OCI-LY1 (cell line): ENCODE measurements around the gene LRCH1.
"Not testable (repeated sequence)": the region's sequence is repeated elsewhere in the genome, so short reads cannot be mapped to it uniquely, and the experiment has no call there.

ENCODE experiments used
- H2AFZ ChIP-seq: fragments of 200-600 bp; sonication (generic), shearing (Covaris generic); 2 replicates; pipeline ENCODE4 v1.6.0; 2014; ENCODE audit warnings: antibody characterized with exemption, mild to moderate bottlenecking, low read length
- H3F3A ChIP-seq: fragments of 200-600 bp; sonication (generic), shearing (Covaris generic); 2 replicates; pipeline ENCODE4 v1.6.0; 2014; ENCODE audit warnings: mild to moderate bottlenecking, antibody characterized with exemption, low read length, moderate library complexity; ENCODE audit not compliant: insufficient read depth
- H3K27ac ChIP-seq: fragments of 200-600 bp; sonication (generic); 2 replicates; pipeline ENCODE4 v1.5.1; 2014; ENCODE audit warnings: low read length, mixed run types, mild to moderate bottlenecking, low read depth; ENCODE audit not compliant: poor library complexity, severe bottlenecking
- H3K27me3 ChIP-seq: fragments of 200-600 bp; sonication (generic); 2 replicates; pipeline ENCODE4 v1.6.0; 2014; ENCODE audit warnings: antibody characterized with exemption, mild to moderate bottlenecking, low read length, moderate library complexity; ENCODE audit not compliant: insufficient read depth
- H3K36me3 ChIP-seq: fragments of 200-600 bp; sonication (generic); 2 replicates; pipeline ENCODE4 v1.6.1; 2014; ENCODE audit warnings: mild to moderate bottlenecking, antibody characterized with exemption, low read length, moderate library complexity, mixed read lengths; ENCODE audit not compliant: insufficient read depth
- H3K4me1 ChIP-seq: fragments of 200-600 bp; sonication (generic); 2 replicates; pipeline ENCODE4 v1.5.1; 2014; ENCODE audit warnings: mild to moderate bottlenecking, low read length, moderate library complexity; ENCODE audit not compliant: insufficient read depth, severe bottlenecking
- H3K4me2 ChIP-seq: fragments of 200-600 bp; sonication (generic), shearing (Covaris generic); 2 replicates; pipeline ENCODE4 v1.6.1; 2014; ENCODE audit warnings: low read length
- H3K4me3 ChIP-seq: fragments of 200-600 bp; sonication (generic); 2 replicates; pipeline ENCODE4 v1.5.1; 2014; ENCODE audit warnings: low read length, low read depth, mild to moderate bottlenecking, mixed read lengths; ENCODE audit not compliant: poor library complexity, severe bottlenecking
- H3K79me2 ChIP-seq: fragments of 200-600 bp; shearing (Covaris generic); 2 replicates; pipeline ENCODE4 v1.6.1; 2016; ENCODE audit warnings: mixed run types, low read length, mixed read lengths; ENCODE audit not compliant: insufficient read depth
- H3K9ac ChIP-seq: fragments of 200-600 bp; sonication (generic), shearing (Covaris generic); 2 replicates; pipeline ENCODE4 v1.6.1; 2014; ENCODE audit warnings: mild to moderate bottlenecking, low read length, mixed read lengths
- H3K9me2 ChIP-seq: fragments of 200-600 bp; sonication (generic), shearing (Covaris generic); 2 replicates; pipeline ENCODE4 v1.6.1; 2014; ENCODE audit warnings: low read depth, mild to moderate bottlenecking, low read length, mixed read lengths
- H3K9me3 ChIP-seq: fragments of 200-600 bp; shearing (Covaris generic); 2 replicates; pipeline ENCODE4 v1.6.1; 2014; ENCODE audit warnings: low read length, mixed read lengths
- H4K20me1 ChIP-seq: fragments of 200-600 bp; sonication (generic), shearing (Covaris generic); 2 replicates; pipeline ENCODE4 v1.6.0; 2016; ENCODE audit warnings: mild to moderate bottlenecking, low read length; ENCODE audit not compliant: insufficient read depth
- EZH2 ChIP-seq: fragments of 200-600 bp; sonication (generic), shearing (Covaris generic); IDR thresholded peaks from 2 replicates; pipeline ENCODE4 v1.8.0; 2017; ENCODE audit warnings: borderline replicate concordance, mixed run types, mild to moderate bottlenecking, antibody characterized with exemption, low read length, moderate library complexity, mixed read lengths
- TF ChIP-seq, protein P1 (sequence below): fragments of 200-600 bp; sonication (generic), shearing (Covaris generic); IDR thresholded peaks from 2 replicates; pipeline ENCODE4 v1.5.1; 2017; ENCODE audit warnings: mild to moderate bottlenecking, antibody characterized with exemption, low read length, moderate library complexity, mixed read lengths

The LRCH1 gene

DNA sequence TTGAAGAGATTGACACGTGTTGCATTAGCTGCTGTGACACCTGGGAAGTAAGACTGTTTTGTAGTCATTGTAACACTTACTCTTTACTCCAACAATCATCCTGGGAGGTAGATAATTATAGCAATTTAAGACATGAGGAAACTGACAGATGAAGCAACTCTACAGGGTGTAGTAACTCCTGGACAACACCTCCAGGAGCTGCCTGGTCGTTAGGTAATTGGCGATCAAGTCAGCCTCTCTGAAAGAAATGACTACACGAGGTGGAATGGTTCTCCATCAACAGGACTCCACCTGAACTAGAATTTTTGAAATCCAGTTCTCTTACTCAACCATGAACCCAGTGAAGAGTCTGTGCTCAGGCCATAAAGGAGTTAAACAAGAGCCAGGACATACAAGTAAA lies 43.0 kb upstream of the LRCH1 start:
- Histone ChIP-seq H3K4me2 (no peak overlapping the region), H3K9me2 (no peaks in the 10 kb centered on the region), H3K27ac (no peak overlapping the region), H3K79me2 (no peaks in the 10 kb centered on the region), H3K4me1 (no peaks in the 10 kb centered on the region), H3K9ac (no peak overlapping the region), H3K36me3 (no peaks in the 10 kb centered on the region), H2AFZ (no peak overlapping the region), H3K9me3 (no peaks in the 10 kb centered on the region), H3F3A (no peaks in the 10 kb centered on the region), H3K4me3 (no peak overlapping the region), H4K20me1 (no peaks in the 10 kb centered on the region), H3K27me3 (no peaks in the 10 kb centered on the region)
- no peak for TF ChIP-seq EZH2
- TF ChIP-seq, protein P1, sequence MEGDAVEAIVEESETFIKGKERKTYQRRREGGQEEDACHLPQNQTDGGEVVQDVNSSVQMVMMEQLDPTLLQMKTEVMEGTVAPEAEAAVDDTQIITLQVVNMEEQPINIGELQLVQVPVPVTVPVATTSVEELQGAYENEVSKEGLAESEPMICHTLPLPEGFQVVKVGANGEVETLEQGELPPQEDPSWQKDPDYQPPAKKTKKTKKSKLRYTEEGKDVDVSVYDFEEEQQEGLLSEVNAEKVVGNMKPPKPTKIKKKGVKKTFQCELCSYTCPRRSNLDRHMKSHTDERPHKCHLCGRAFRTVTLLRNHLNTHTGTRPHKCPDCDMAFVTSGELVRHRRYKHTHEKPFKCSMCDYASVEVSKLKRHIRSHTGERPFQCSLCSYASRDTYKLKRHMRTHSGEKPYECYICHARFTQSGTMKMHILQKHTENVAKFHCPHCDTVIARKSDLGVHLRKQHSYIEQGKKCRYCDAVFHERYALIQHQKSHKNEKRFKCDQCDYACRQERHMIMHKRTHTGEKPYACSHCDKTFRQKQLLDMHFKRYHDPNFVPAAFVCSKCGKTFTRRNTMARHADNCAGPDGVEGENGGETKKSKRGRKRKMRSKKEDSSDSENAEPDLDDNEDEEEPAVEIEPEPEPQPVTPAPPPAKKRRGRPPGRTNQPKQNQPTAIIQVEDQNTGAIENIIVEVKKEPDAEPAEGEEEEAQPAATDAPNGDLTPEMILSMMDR = no peak

DNA sequence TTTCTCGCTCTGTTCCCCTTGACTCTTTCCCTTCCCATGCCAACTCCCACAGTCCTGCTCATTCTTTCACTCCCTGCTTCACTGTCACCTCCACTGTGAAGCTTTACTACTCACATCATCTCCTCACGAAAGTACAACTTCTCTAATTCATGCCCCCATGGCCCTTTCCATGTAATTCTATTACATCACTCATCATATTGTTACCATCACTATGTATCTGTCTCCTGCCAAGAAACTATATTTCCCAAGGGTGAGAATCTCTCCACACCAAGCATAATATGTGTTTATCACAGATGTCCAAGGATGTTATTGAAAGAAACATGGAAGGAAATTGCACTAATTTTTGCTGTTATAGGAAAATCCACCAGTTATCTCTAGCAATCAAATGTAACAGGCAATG lies 37.2 kb upstream of the LRCH1 start:
- no peaks in the 10 kb centered on the region for H3K4me1 ChIP-seq

DNA sequence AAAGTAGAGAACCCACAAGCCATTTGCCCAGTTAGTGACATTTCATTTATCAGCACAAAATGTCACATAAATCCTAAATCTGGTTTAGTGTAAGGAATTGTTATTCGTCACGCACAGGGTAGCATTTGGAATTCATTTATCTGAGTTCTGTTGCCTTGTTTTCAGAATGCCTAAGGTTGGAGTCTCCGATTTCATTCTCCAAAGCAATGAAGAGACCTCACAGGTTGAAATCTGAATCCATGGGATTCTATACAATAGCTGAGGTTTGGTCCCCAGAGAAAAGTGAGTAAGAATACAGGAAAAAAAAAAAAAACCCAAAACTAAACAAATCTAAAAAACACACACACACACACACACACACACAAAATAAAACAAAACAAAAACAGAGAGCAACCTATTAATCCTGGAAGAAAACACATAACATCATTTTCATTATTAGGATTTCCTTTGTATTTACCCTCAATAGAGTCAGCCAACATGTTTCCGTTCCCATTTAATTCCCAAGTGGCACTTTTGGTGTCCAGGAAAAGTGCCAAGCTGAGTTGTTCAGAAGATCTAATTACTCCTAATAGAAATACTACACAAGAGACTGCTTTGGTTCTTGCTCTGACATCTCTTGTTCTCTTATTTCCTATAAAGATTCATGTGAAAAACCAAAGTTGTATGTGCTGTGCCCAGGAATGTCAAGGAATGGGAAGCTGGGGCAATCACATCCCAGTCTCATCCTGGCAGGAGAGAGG lies 36.2 kb upstream of the LRCH1 start:
- no peaks in the 10 kb centered on the region for H3K9me2 ChIP-seq
- no peak for TF ChIP-seq EZH2
- TF ChIP-seq, protein P1 = no peak
- H3K27ac ChIP-seq = no peak overlapping the region

More for the DNA sequence above, 37.2 kb upstream of the LRCH1 start:
- H2AFZ ChIP-seq = no peak overlapping the region
- H3F3A ChIP-seq = no peaks in the 10 kb centered on the region
- H3K79me2 ChIP-seq = no peaks in the 10 kb centered on the region
- no peaks in the 10 kb centered on the region for H4K20me1 ChIP-seq
- H3K27me3 ChIP-seq = no peaks in the 10 kb centered on the region
- no peak overlapping the region for H3K4me3 ChIP-seq
- H3K9me2 ChIP-seq = no peaks in the 10 kb centered on the region
- no peak overlapping the region for H3K9ac ChIP-seq
- H3K27ac ChIP-seq = no peak overlapping the region
- H3K9me3 ChIP-seq = no peaks in the 10 kb centered on the region
- no peaks in the 10 kb centered on the region for H3K36me3 ChIP-seq
- H3K4me2 ChIP-seq = no peak overlapping the region
- no peak for TF ChIP-seq EZH2
- TF ChIP-seq, protein P1 = no peak

DNA sequence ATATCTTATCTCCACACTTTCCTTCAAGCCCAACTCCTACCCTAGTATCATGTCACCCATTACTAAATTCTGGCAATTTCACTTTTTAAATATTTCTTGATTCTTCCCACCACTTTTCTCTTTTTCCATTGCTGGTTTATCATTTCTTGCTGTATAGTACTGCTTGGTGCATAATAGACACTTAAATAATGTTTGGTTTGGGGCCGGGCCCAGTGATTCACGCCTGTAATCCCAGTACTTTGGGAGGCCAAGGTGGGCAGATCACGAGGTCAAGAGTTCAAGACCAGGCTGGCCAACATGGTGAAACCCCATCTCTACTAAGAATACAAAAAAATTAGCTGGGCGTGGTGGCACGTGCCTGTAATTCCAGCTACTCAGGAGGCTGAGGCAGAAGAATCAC lies 35.2 kb upstream of the LRCH1 start:
- H3K9ac ChIP-seq, H3K4me3 ChIP-seq, H3K27me3 ChIP-seq, H3K36me3 ChIP-seq, H2AFZ ChIP-seq, H3K9me2 ChIP-seq, H3K79me2 ChIP-seq, H3F3A ChIP-seq, H3K9me3 ChIP-seq, H3K4me1 ChIP-seq, H3K27ac ChIP-seq, H3K4me2 ChIP-seq, H4K20me1 ChIP-seq: not testable (repeated sequence)

More for the DNA sequence above, 36.2 kb upstream of the LRCH1 start:
- no peak overlapping the region for H2AFZ ChIP-seq
- no peaks in the 10 kb centered on the region; the same call in 1 of the 2 replicates for H3K27me3 ChIP-seq
- no peak overlapping the region for H3K4me3 ChIP-seq
- H3K79me2 ChIP-seq = no peaks in the 10 kb centered on the region
- H4K20me1 ChIP-seq = no peaks in the 10 kb centered on the region
- H3K4me2 ChIP-seq = no peak overlapping the region
- H3F3A ChIP-seq = no peaks in the 10 kb centered on the region
- no peaks in the 10 kb centered on the region for H3K4me1 ChIP-seq
- H3K9ac ChIP-seq = no peak overlapping the region
- H3K36me3 ChIP-seq = no peaks in the 10 kb centered on the region
- H3K9me3 ChIP-seq = no peaks in the 10 kb centered on the region
